HCT116 (cell line): ENCODE data around the gene LGALS3. TPM values are rescaled to one million over a fixed set of nuclear protein-coding genes. Genes with fewer than 3 reads are reported as not detected.

ENCODE experiments used
- ATAC-seq: fragments of 200-7000 bp; cut with Tn5 transposase; 2 replicates; pipeline ENCODE4 v1.9.1; 2020; ENCODE audit warnings: mild to moderate bottlenecking, moderate library complexity
- BruUV-seq: library from RNA; stranded (reverse); fragments of 400-500 nt; replicated peaks from 2 replicates; lab custom pipeline; 2021; lab: Mats Ljungman, UMichigan
- CTCF ChIA-PET: fragments of 300-600 bp; sonication (Branson Sonifier 250); formaldehyde crosslinking; loops from one replicate; lab custom pipeline; 2021; ENCODE audit warnings: antibody characterized with exemption; lab: Charles Lee
- POLR2A ChIA-PET: fragments of 300-600, 350-600 bp; sonication (Branson Sonifier 250); formaldehyde crosslinking; loops from one replicate; lab custom pipeline; 2021; ENCODE audit warnings: antibody characterized with exemption; lab: Charles Lee
- RAD21 ChIA-PET, 2 experiments: fragments of 300-600 bp; sonication (Branson Sonifier 250); formaldehyde crosslinking; loops; one replicate each; lab custom pipeline; 2023; ENCODE audit warnings: low total read pairs in 2 of 2; ENCODE audit not compliant: uncharacterized antibody in 2 of 2, unreplicated experiment in 2 of 2, low non-redundant PET in 1 of 2; lab: Charles Lee
- DNase-seq: peaks from one replicate; pipeline ENCODE4 v3.0.0-alpha.2; 2010; ENCODE audit warnings: low read depth, low spot score
- H2AFZ ChIP-seq: fragments of 200-600 bp; shearing (Covaris generic), sonication (generic); 2 replicates; pipeline ENCODE4 v1.6.1; 2017; ENCODE audit warnings: low read depth, mixed run types, mixed read lengths, antibody characterized with exemption, low read length; ENCODE audit not compliant: poor library complexity, severe bottlenecking
- H3K27ac ChIP-seq: 2 replicates; pipeline ENCODE4 v1.5.1; 2012; ENCODE audit warnings: low read depth, low read length
- H3K27me3 ChIP-seq: fragments of 200-600 bp; sonication (generic); 2 replicates; pipeline ENCODE4 v1.6.1; 2016; ENCODE audit warnings: mixed run types, low read length, mixed read lengths; ENCODE audit not compliant: insufficient read depth
- H3K36me3 ChIP-seq, 2 experiments: fragments of 200-500 bp in 1 of 2; fragments of 200-600 bp in 1 of 2; sonication (Bioruptor generic) in 1 of 2; sonication (generic) in 1 of 2; 2 replicates each; pipeline versions ENCODE4 v1.5.1 to v1.6.1; 2014 to 2016; ENCODE audit warnings: low read length in 2 of 2, inconsistent platforms in 1 of 2, mixed read lengths in 1 of 2, mixed run types in 1 of 2; ENCODE audit not compliant: insufficient read depth in 2 of 2, control insufficient read depth in 1 of 2
- H3K4me1 ChIP-seq, 2 experiments: fragments of 200-600 bp in 1 of 2; sonication (generic) in 1 of 2; 2 replicates each; pipeline versions ENCODE4 v1.5.1 to v1.6.1; 2012 to 2017; ENCODE audit warnings: low read length in 2 of 2, inconsistent platforms in 1 of 2, mild to moderate bottlenecking in 1 of 2, mixed read lengths in 1 of 2, mixed run types in 1 of 2, moderate library complexity in 1 of 2; ENCODE audit not compliant: insufficient read depth in 2 of 2, control insufficient read depth in 1 of 2
- H3K4me2 ChIP-seq: fragments of 200-600 bp; sonication (generic); 2 replicates; pipeline ENCODE4 v1.6.1; 2017; ENCODE audit warnings: mixed run types, low read length, mixed read lengths
- H3K4me3 ChIP-seq, 2 experiments: fragments of 200-600 bp in 1 of 2; sonication (generic) in 1 of 2; replicated peaks in 1 of 2; 2 replicates each; pipeline ENCODE4 v1.5.1; 2011 to 2016; ENCODE audit warnings: low read length in 2 of 2, control low read depth in 1 of 2, low read depth in 1 of 2, mild to moderate bottlenecking in 1 of 2, mixed read lengths in 1 of 2, mixed run types in 1 of 2
- H3K79me2 ChIP-seq: fragments of 200-600 bp; sonication (generic); 2 replicates; pipeline ENCODE4 v1.6.1; 2017; ENCODE audit warnings: mild to moderate bottlenecking, mixed run types, low read length, moderate library complexity, mixed read lengths; ENCODE audit not compliant: insufficient read depth
- H3K9ac ChIP-seq: fragments of 200-600 bp; sonication (generic); 2 replicates; pipeline ENCODE4 v1.6.1; 2016; ENCODE audit warnings: low read length, mixed read lengths
- H3K9me2 ChIP-seq: fragments of 200-600 bp; sonication (generic), shearing (Covaris generic); 2 replicates; pipeline ENCODE4 v1.6.1; 2017; ENCODE audit warnings: mixed run types, mild to moderate bottlenecking, moderate library complexity; ENCODE audit not compliant: insufficient read depth
- H3K9me3 ChIP-seq, 2 experiments: fragments of 200-500 bp in 1 of 2; fragments of 200-600 bp in 1 of 2; sonication (Bioruptor generic) in 1 of 2; sonication (generic) in 1 of 2; 2 replicates each; pipeline ENCODE4 v1.6.1; 2014 to 2017; ENCODE audit warnings: low read length in 2 of 2, mixed read lengths in 2 of 2, inconsistent platforms in 1 of 2, low read depth in 1 of 2, mild to moderate bottlenecking in 1 of 2, mixed run types in 1 of 2, moderate library complexity in 1 of 2; ENCODE audit not compliant: control insufficient read depth in 1 of 2, insufficient read depth in 1 of 2
- H4K20me1 ChIP-seq: fragments of 200-600 bp; sonication (generic), shearing (Covaris generic); 2 replicates; pipeline ENCODE4 v1.6.1; 2017; ENCODE audit warnings: mixed run types, mild to moderate bottlenecking, moderate library complexity; ENCODE audit not compliant: insufficient read depth
- MAX ChIP-seq: IDR thresholded peaks from 2 replicates; pipeline ENCODE4 v1.6.1; 2012
- POLR2AphosphoS5 ChIP-seq: IDR thresholded peaks from 2 replicates; pipeline ENCODE4 v1.6.1; 2011; ENCODE audit warnings: mild to moderate bottlenecking, low read depth, low read length, moderate library complexity
- TCF7L2 ChIP-seq: IDR thresholded peaks from 2 replicates; pipeline ENCODE4 v1.7.0; 2011; ENCODE audit warnings: borderline replicate concordance, inconsistent platforms; ENCODE audit not compliant: insufficient read depth, insufficient read length; ENCODE audit errors: extremely low read depth
- ZBTB33 ChIP-seq: IDR thresholded peaks from 2 replicates; pipeline ENCODE4 v1.6.1; 2011; ENCODE audit warnings: mild to moderate bottlenecking, low read length, moderate library complexity; ENCODE audit not compliant: insufficient replicate concordance; ENCODE audit errors: extremely low read depth
- ZFX ChIP-seq: fragments of 450-650 bp; IDR thresholded peaks from 2 replicates; pipeline ENCODE4 v1.6.1; 2017
- ZNF274 ChIP-seq: fragments of 200-500 bp; sonication (Bioruptor generic); IDR thresholded peaks from 2 replicates; pipeline ENCODE4 v1.6.1; 2014; ENCODE audit warnings: mild to moderate bottlenecking, low read depth, low read length, inconsistent platforms
- intact Hi-C: fragments of 100-400 bp; cut with micrococcal nuclease; formaldehyde crosslinking; loops from 2 replicates; pipeline ENCODE4 v1.10.0; 2022
- total RNA-seq: library from RNA; stranded (reverse); gene quantifications from one replicate; pipeline ENCODE4 v1.2.1, GENCODE V29; 2021; ENCODE audit not compliant: unreplicated experiment

The LGALS3 gene
- total RNA-seq, 1 experiment from 2014 or later, result 86.1 TPM

- H3K79me2 ChIP-seq, result peaks cover 37% of the 10 kb centered on the region
- no peaks in the 10 kb centered on the region for H3K27me3 ChIP-seq
- peak overlapping the region; percentile 77 for H3K4me2 ChIP-seq
- no peaks in the 10 kb centered on the region for H3K36me3 ChIP-seq
- H3K4me3 ChIP-seq, result peak overlapping the region; percentile 74 to 80
- ATAC-seq, result no peak
- TSS peak; percentile 85 for BruUV-seq
- H3K4me1 ChIP-seq, result peaks cover 30 to 61% of the 10 kb centered on the region in 2 experiments
- no peaks in the 10 kb centered on the region for H3K9me3 ChIP-seq
- ChIA-PET CTCF (interaction anchor here (1.8 kb wide), 1 partner anchor 38 kb away, joined by 5 read pairs; no protein-coding TSS in a partner anchor), POLR2A (interaction anchor here (0.8 to 2.5 kb wide), 6 partner anchors 9 to 51 kb away, joined by 3 to 17 read pairs (median 8); no protein-coding TSS in a partner anchor), RAD21 (no interaction called here)
- H3K27ac ChIP-seq, result peak overlapping the region; percentile 79; the same call in 1 of the 2 replicates
- H3K9ac ChIP-seq, result peak overlapping the region; percentile 77
- intact Hi-C loops, result loop anchor here (2.0 kb wide), 2 partner anchors 26 to 40 kb away; no protein-coding TSS in a partner anchor
- H4K20me1 ChIP-seq, result no peaks in the 10 kb centered on the region
- TF ChIP-seq POLR2AphosphoS5, result no peak
- no peak for TF ChIP-seq TCF7L2
- H3K9me2 ChIP-seq, result no peaks in the 10 kb centered on the region
- H2AFZ ChIP-seq, result no peak overlapping the region
- no peak for DNase-seq
These were observed 516 bp upstream of the LGALS3 start for GRCh38 chr14:55128386-55129085.

GRCh38 chr14:55129428-55130195 is 560 bp downstream of the LGALS3 start:
- H3K9ac ChIP-seq, result peak overlapping the region; percentile 77
- POLR2A ChIA-PET, result interaction anchor here (0.6 to 2.5 kb wide), 7 partner anchors 8 to 79 kb away, joined by 3 to 17 read pairs (median 7); no protein-coding TSS in a partner anchor
- RAD21 ChIA-PET, result no interaction called here
- H3K36me3 ChIP-seq, result no peaks in the 10 kb centered on the region
- no peaks in the 10 kb centered on the region for H4K20me1 ChIP-seq
- no peaks in the 10 kb centered on the region for H3K9me3 ChIP-seq
- CTCF ChIA-PET, result interaction anchor here (0.9 to 1.8 kb wide), 2 partner anchors 17 to 40 kb away, joined by 3 to 5 read pairs; no protein-coding TSS in a partner anchor
- H3K27ac ChIP-seq, result peak overlapping the region; percentile 79
- intact Hi-C loops, result loop anchor here (2.0 kb wide), 2 partner anchors 27 to 41 kb away; no protein-coding TSS in a partner anchor
- no peaks in the 10 kb centered on the region for H3K27me3 ChIP-seq
- peaks cover 30 to 61% of the 10 kb centered on the region in 2 experiments for H3K4me1 ChIP-seq
- peaks cover 44% of the 10 kb centered on the region for H3K79me2 ChIP-seq
- no peaks in the 10 kb centered on the region for H3K9me2 ChIP-seq
- DNase-seq (no peak), ATAC-seq (peak; percentile 73)
- peak overlapping the region; percentile 77 for H3K4me2 ChIP-seq
- no peak overlapping the region for H2AFZ ChIP-seq
- BruUV-seq, result no TSS peak
- peak; percentile 44; the same call in 1 of the 2 replicates for TF ChIP-seq ZFX
- TF ChIP-seq MAX, result peak; percentile 37; the same call in 1 of the 2 replicates
- TF ChIP-seq ZBTB33, result peak; percentile 8
- TF ChIP-seq ZNF274, result no peak
- peak overlapping the region; percentile 74 to 80 for H3K4me3 ChIP-seq
